Dendritic cell treated with granulocyte-macrophage colony-stimulating factor and Interleukin-4, amounts not matched to agents 40 ng/mL and 50 ng/mL, for 4 days (primary cell): Measurements from ENCODE around the gene TIMM13.
"Not testable (repeated sequence)": the region's sequence is repeated elsewhere in the genome, so short reads cannot be mapped to it uniquely, and the experiment has no call there.

ENCODE experiments used
- H3K27ac Mint-ChIP-seq: one replicate; pipeline ENCODE4 v1.8.0; 2022; ENCODE audit warnings: mild to moderate bottlenecking, mixed read lengths
- H3K27me3 Mint-ChIP-seq: one replicate; pipeline ENCODE4 v1.8.0; 2022; ENCODE audit warnings: mild to moderate bottlenecking, mixed read lengths
- H3K36me3 Mint-ChIP-seq: one replicate; pipeline ENCODE4 v1.8.0; 2022; ENCODE audit warnings: low read depth, mixed read lengths
- H3K4me1 Mint-ChIP-seq: one replicate; pipeline ENCODE4 v1.8.0; 2022; ENCODE audit warnings: low read depth, mixed read lengths
- H3K4me3 Mint-ChIP-seq: one replicate; pipeline ENCODE4 v1.8.0; 2022; ENCODE audit warnings: mild to moderate bottlenecking, moderate library complexity, mixed read lengths
- H3K9me3 Mint-ChIP-seq: one replicate; pipeline ENCODE4 v1.8.0; 2022; ENCODE audit warnings: mixed read lengths
- intact Hi-C: fragments of 100-400 bp; cut with micrococcal nuclease; formaldehyde crosslinking; loops from one replicate; pipeline ENCODE4 v1.15.0; 2022

The TIMM13 gene

DNA sequence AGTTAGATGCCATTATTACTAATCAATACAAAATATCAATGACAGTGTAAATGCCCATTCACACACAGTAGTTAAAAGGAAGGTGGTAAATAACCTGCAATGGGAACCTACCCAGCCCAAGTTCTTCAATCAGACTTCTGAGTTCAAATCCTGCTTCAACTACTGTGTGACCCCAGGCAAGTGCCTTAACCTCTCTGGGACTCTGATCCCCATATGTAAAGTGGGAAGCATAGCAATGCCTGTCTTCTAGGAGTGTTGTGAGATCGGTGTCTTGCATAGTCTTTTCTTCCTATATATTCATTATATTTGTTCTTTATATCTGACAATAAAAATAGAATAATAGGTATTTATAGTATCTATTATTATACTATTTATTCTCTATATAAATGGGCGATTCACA, 6.9 kb downstream of the TIMM13 start:
- Mint-ChIP-seq H3K9me3 (peaks cover 8% of the 10 kb centered on the region), H3K36me3 (peaks cover 68% of the 10 kb centered on the region), H3K4me1 (peaks cover 27% of the 10 kb centered on the region), H3K4me3 (no peak overlapping the region), H3K27ac (no peak overlapping the region), H3K27me3 (no peaks in the 10 kb centered on the region)
- intact Hi-C loops, result no loop called here

DNA sequence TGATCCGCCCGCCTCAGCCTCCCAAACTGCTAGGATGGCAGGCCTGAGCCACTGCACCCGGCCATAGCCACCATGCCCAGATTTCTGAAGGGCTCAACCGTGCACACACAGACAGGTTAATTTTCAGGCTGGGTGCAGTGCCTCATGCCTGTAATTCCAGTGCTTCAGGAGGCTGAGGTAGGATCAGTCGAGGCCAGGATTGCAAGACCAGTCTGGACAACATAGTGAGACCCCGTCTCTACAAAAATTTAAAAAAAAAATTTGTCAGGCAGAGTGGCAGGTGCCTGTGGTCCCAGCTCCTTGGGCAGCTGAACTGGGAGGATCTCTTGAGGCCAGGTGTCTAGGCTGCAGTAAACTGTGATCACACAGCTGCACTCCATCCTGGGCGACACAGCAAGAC, 7.6 kb downstream of the TIMM13 start:
- Mint-ChIP-seq H3K27ac (no peak overlapping the region), H3K36me3 (peaks cover 66% of the 10 kb centered on the region), H3K4me3 (no peak overlapping the region), H3K4me1 (peaks cover 27% of the 10 kb centered on the region), H3K9me3 (peaks cover 8% of the 10 kb centered on the region), H3K27me3 (no peaks in the 10 kb centered on the region)
- intact Hi-C loops, result no loop called here

DNA sequence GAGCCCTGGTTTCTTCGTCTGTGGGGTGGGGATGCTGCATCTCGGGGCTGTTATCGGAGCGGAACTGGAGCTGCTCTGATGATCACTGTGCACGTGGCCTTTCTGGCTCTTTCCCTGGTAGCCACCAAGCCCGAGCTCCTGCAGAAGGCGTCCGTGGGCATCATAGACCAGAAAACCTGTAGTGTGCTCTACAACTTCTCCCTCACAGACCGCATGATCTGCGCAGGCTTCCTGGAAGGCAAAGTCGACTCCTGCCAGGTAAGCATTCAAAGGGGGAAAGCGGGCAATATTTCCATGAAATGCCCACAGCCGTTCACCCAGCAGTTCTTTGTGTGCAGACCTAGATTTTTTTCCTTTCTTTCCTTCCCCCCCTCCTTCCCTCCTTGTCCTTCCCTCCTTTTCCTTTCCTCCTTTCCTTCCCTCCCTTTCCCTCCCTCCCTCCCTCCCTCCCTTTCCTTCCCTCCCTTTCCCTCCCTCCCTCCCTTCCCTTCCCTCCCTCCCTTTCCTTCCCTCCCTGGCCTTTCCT, 9.4 kb downstream of the TIMM13 start:
- Mint-ChIP-seq H3K27ac (no peak overlapping the region), H3K4me3 (no peak overlapping the region), H3K27me3 (peaks cover 3% of the 10 kb centered on the region), H3K36me3 (peaks cover 47% of the 10 kb centered on the region), H3K4me1 (peaks cover 16% of the 10 kb centered on the region), H3K9me3 (peaks cover 8% of the 10 kb centered on the region)
- intact Hi-C loops, result no loop called here

DNA sequence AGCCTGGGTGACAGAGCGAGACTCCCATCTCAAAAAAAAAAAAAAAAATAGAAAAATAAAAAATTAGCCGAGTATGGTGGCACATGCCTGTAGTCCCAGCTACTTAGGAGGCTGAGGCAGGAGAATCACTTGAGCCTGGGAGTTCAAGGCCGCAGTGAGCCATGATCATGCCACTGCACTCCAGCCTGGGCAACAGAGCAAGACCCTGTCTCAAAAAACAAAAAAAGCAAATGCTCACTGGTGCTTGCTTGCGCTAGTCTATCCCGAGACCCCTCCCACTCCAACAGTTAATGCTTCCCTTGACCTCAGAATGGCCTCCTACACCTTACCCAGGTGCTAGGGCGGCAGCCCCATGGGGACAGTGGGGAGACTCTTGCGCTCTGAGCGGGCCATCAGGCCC, 9.9 kb downstream of the TIMM13 start:
- intact Hi-C loops, H3K27ac Mint-ChIP-seq, H3K9me3 Mint-ChIP-seq, H3K4me3 Mint-ChIP-seq, H3K27me3 Mint-ChIP-seq: not testable (repeated sequence)
- H3K36me3 Mint-ChIP-seq, result peaks cover 47% of the 10 kb centered on the region
- peaks cover 21% of the 10 kb centered on the region for H3K4me1 Mint-ChIP-seq

DNA sequence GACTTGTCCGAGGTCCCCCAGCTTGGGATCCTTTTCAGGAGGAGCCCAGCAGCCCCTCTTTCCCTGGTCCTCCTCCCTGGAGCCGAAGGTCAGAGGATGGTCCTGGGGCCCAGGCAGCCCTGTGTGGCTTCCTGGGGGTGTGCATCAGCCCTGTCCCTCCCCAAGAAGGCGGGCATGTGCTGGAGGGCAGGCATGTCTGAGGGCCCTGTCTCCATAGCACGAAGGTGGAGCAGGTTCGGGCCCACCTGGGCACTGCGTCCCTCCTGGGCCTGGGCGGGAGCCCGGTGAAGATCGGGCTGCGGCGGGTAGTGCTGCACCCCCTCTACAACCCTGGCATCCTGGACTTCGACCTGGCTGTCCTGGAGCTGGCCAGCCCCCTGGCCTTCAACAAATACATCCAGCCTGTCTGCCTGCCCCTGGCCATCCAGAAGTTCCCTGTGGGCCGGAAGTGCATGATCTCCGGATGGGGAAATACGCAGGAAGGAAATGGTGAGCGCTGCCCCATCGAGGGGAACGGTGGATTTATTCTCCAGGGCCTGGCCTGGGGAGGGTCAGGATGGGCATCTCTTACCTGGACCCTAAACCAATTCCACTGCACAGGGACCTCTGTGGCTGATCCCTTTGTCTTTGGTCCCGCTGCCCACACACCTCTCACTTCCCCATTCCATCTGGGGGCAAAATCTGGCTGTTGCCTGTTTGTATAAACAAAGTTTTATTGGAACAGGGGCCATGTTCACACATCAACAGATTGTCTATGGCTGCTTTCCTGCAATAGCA, 10.9 kb downstream of the TIMM13 start:
- intact Hi-C loops, result no loop called here
- H3K36me3 Mint-ChIP-seq, result peaks cover 39% of the 10 kb centered on the region
- peaks cover 25% of the 10 kb centered on the region for H3K4me1 Mint-ChIP-seq
- H3K27ac Mint-ChIP-seq, result no peak overlapping the region
- H3K27me3 Mint-ChIP-seq, result peaks cover 9% of the 10 kb centered on the region
- H3K4me3 Mint-ChIP-seq, result no peak overlapping the region
- peaks cover 8% of the 10 kb centered on the region for H3K9me3 Mint-ChIP-seq

DNA sequence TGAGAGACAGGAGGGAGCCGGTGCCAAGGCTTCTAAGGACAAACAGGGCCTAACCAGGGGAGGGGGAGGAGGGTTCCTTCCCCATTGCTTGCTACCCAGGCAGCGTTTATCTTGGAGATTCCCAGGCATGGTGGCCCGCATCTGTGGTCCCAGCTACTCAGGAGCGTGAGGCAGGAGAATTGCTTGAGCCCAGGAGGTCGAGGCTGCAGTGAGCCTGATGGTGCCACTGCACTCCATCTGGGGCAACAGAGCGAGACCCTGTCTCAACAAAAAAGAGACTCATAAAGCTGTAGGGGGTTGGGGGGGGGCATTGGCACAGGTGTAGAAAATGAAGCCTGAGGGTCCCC, 11.4 kb downstream of the TIMM13 start:
- intact Hi-C loops, result no loop called here
- Mint-ChIP-seq H3K36me3 (peaks cover 39% of the 10 kb centered on the region), H3K4me1 (peaks cover 25% of the 10 kb centered on the region), H3K4me3 (no peak overlapping the region), H3K27me3 (peaks cover 9% of the 10 kb centered on the region), H3K27ac (no peak overlapping the region), H3K9me3 (peaks cover 8% of the 10 kb centered on the region)

DNA sequence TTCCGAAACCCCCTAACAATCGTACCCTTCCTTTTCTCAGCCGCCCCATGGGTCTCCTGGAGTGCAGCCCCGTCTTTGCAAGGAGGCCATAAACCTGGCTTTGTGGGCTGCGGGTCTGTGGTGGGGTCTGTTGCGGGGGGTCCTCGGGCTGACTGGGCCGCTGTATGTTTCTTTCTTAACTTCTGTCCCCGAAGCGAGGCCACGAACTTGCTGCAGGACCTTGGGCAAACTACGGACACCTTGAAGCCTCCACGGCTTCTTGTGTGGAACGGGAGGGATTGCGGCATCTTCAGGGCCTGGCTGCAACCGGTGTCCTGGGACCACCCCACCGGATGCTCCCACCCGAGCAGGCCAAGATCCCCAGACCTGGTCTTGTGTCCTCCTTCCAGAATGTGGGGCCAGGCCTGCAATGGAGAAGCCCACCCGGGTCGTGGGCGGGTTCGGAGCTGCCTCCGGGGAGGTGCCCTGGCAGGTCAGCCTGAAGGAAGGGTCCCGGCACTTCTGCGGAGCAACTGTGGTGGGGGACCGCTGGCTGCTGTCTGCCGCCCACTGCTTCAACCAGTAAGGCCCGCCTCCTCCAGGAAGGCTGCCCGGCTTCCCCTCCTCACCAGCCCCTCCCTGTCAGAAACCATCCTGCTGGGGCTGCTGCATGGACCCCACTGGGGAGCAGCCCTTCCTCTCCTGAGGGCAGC, 12.0 kb downstream of the TIMM13 start:
- peaks cover 8% of the 10 kb centered on the region for H3K9me3 Mint-ChIP-seq
- H3K27ac Mint-ChIP-seq, result no peak overlapping the region
- no peak overlapping the region for H3K4me3 Mint-ChIP-seq
- peaks cover 25% of the 10 kb centered on the region for H3K4me1 Mint-ChIP-seq
- H3K27me3 Mint-ChIP-seq, result peaks cover 12% of the 10 kb centered on the region
- intact Hi-C loops, result no loop called here
- peaks cover 39% of the 10 kb centered on the region for H3K36me3 Mint-ChIP-seq

DNA sequence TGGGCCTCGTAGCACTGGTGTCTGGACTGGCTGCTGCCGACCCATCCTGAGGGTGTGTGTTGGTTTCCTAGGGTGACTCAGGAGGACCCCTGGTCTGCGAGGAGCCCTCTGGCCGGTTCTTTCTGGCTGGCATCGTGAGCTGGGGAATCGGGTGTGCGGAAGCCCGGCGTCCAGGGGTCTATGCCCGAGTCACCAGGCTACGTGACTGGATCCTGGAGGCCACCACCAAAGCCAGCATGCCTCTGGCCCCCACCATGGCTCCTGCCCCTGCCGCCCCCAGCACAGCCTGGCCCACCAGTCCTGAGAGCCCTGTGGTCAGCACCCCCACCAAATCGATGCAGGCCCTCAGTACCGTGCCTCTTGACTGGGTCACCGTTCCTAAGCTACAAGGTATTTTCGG, 13.8 kb downstream of the TIMM13 start:
- H3K36me3 Mint-ChIP-seq, result peaks cover 29% of the 10 kb centered on the region
- H3K27ac Mint-ChIP-seq, result no peak overlapping the region
- peaks cover 11% of the 10 kb centered on the region for H3K9me3 Mint-ChIP-seq
- intact Hi-C loops, result no loop called here
- peaks cover 20% of the 10 kb centered on the region for H3K27me3 Mint-ChIP-seq
- peaks cover 25% of the 10 kb centered on the region for H3K4me1 Mint-ChIP-seq
- H3K4me3 Mint-ChIP-seq, result no peak overlapping the region

DNA sequence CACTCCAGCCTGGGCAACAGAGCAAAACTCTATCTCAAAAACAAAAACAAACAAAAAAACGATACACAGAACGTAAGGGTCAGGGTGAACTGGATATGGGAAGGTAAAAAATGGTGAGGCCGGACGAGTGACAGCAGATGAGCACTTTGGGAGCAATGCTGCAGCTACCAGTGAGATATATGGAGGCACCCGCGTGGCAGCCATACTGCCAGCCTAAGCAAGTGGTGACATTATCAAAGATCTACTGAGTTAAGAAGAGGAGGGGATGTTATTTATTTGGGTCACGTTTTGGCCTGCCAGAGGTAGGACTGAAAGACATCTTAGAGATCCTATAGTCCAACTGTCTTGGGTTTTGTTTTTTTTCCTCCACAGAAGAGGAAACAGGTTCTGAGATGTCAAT, 14.2 kb downstream of the TIMM13 start:
- intact Hi-C loops, result no loop called here
- no peak overlapping the region for H3K27ac Mint-ChIP-seq

DNA sequence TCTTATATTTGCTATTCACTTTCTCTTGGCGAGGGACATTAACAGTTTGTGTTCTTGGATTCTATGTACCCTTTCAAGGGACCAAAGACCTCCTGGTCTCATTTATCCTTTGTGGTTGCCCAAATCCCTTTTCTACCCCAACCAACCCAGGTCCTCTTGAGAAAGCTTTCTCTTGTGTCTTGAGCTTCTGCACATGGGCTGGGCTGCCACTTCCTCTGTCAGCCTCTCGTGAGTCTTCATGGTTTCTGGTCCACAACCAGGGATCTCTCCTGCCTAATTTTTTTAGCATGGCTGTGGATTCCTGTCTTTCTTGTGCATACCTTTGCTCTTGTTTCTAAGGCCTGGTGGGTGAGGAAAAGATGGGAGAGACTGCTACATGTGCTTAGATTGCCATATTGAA, 14.9 kb downstream of the TIMM13 start:
- peaks cover 25% of the 10 kb centered on the region for H3K4me1 Mint-ChIP-seq
- peaks cover 11% of the 10 kb centered on the region for H3K9me3 Mint-ChIP-seq
- peaks cover 22% of the 10 kb centered on the region for H3K36me3 Mint-ChIP-seq
- H3K27ac Mint-ChIP-seq, result no peak overlapping the region
- no peak overlapping the region for H3K4me3 Mint-ChIP-seq
- intact Hi-C loops, result no loop called here
- peaks cover 20% of the 10 kb centered on the region for H3K27me3 Mint-ChIP-seq

More for the DNA sequence above, 14.2 kb downstream of the TIMM13 start:
- H3K27me3 Mint-ChIP-seq, result peaks cover 20% of the 10 kb centered on the region
- H3K9me3 Mint-ChIP-seq, result peaks cover 11% of the 10 kb centered on the region
- peaks cover 25% of the 10 kb centered on the region for H3K4me1 Mint-ChIP-seq
- H3K36me3 Mint-ChIP-seq, result peaks cover 29% of the 10 kb centered on the region
- H3K4me3 Mint-ChIP-seq, result no peak overlapping the region

DNA sequence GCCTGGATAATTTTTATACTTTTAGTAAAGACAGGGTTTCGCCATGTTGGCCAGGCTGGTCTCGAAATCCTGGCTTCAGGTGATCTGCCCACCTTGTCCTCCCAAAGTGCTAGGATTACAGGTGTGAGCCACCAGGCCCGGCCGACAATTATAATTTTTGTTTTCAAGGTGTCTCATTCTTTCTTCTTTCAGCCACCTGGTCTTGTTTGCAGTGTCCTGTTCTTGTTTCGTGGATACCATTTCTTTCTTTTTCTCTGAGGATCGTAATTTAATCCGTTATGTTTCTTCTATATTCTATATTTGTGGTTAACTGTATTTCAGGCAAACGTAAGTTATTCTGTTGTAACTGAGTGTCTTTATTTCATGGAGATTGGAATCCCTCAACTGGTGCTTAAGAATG, 15.7 kb downstream of the TIMM13 start:
- intact Hi-C loops, result no loop called here
- H3K27ac Mint-ChIP-seq, result no peak overlapping the region

DNA sequence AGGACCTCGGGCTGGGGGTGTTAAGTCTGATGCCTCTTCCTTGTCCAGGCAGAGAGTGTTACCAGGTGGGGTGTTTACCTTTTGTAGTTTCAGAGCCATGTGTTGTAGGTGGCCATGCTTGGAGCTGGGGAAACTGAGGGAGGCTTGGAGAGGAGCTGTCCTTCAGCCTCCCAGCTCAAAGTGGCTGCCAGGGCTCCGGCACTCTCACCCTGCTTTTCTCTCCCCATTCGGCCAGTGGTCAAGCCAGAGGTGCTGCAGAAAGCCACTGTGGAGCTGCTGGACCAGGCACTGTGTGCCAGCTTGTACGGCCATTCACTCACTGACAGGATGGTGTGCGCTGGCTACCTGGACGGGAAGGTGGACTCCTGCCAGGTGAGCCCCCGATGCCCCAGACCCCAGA, 17.4 kb downstream of the TIMM13 start:
- H3K4me3 Mint-ChIP-seq, result no peak overlapping the region
- H3K4me1 Mint-ChIP-seq, result peaks cover 13% of the 10 kb centered on the region
- H3K9me3 Mint-ChIP-seq, result peaks cover 11% of the 10 kb centered on the region
- peaks cover under 1% of the 10 kb centered on the region for H3K36me3 Mint-ChIP-seq
- intact Hi-C loops, result no loop called here
- H3K27ac Mint-ChIP-seq, result no peak overlapping the region
- peaks cover 22% of the 10 kb centered on the region for H3K27me3 Mint-ChIP-seq

More for the DNA sequence above, 15.7 kb downstream of the TIMM13 start:
- Mint-ChIP-seq H3K4me3 (no peak overlapping the region), H3K4me1 (peaks cover 24% of the 10 kb centered on the region), H3K27me3 (peaks cover 21% of the 10 kb centered on the region), H3K9me3 (peaks cover 11% of the 10 kb centered on the region), H3K36me3 (peaks cover 17% of the 10 kb centered on the region)

DNA sequence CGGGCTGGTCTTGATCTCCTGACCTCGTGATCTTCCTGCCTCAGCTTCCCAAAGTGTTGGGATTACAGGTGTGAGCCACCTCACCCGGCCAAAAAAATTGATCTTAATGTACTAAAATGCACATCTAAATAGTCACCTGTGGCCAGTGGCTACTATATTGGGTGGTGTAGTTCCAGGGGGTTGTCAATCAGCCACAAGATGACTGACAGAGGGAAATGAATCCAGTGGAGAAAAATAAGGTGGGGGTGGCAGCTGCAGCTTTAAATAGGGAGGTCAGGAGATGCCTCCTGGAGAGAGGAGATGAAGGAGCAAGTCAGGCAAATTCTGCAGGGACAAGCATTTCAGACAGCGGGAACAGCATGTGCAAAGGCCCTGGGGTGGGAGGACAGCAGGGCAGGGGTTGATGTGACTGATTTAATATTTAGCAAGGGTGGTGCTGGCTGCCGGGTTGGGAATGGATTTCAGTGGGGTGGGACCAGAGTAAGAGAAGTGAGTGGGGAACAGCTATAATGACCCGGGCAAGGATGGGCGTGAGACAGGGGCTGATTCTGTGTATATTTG, 18.0 kb downstream of the TIMM13 start:
- H3K4me3 Mint-ChIP-seq, result no peak overlapping the region
- no peak overlapping the region for H3K27ac Mint-ChIP-seq
- H3K4me1 Mint-ChIP-seq, result peaks cover 13% of the 10 kb centered on the region
- intact Hi-C loops, result no loop called here
- H3K27me3 Mint-ChIP-seq, result peaks cover 22% of the 10 kb centered on the region
- peaks cover 11% of the 10 kb centered on the region for H3K9me3 Mint-ChIP-seq
- no peaks in the 10 kb centered on the region for H3K36me3 Mint-ChIP-seq

DNA sequence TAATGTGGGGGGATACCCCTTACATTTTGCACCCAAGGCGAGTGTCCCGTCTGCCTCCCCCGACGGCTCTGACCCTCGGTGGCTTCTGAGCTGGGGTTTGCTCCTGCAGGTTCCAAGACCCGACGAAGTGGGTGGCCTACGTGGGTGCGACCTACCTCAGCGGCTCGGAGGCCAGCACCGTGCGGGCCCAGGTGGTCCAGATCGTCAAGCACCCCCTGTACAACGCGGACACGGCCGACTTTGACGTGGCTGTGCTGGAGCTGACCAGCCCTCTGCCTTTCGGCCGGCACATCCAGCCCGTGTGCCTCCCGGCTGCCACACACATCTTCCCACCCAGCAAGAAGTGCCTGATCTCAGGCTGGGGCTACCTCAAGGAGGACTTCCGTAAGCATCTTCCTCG, 19.1 kb downstream of the TIMM13 start:
- intact Hi-C loops, result no loop called here
- no peak overlapping the region for H3K27ac Mint-ChIP-seq
- H3K27me3 Mint-ChIP-seq, result peaks cover 23% of the 10 kb centered on the region
- no peak overlapping the region for H3K4me3 Mint-ChIP-seq
- peaks cover 14% of the 10 kb centered on the region for H3K4me1 Mint-ChIP-seq
- H3K9me3 Mint-ChIP-seq, result peaks cover 11% of the 10 kb centered on the region
- H3K36me3 Mint-ChIP-seq, result no peaks in the 10 kb centered on the region
